Endothelial cell of umbilical vein (primary cell): ENCODE results near the gene POLA1. TPM values are rescaled to one million over a fixed set of nuclear protein-coding genes. Genes with fewer than 3 reads are reported as not detected.

Source experiments
- BruUV-seq: library from RNA; stranded (reverse); fragments of 400-500 nt; replicated peaks from 2 replicates; lab custom pipeline; 2021; lab: Mats Ljungman, UMichigan
- CTCF ChIA-PET: fragments of 300-600, 350-600 bp; sonication (Branson Sonifier 250); formaldehyde crosslinking; loops from one replicate; lab custom pipeline; 2021; ENCODE audit warnings: antibody characterized with exemption, inconsistent platforms; lab: Charles Lee
- POLR2A ChIA-PET: fragments of 300-600, 350-600 bp; sonication (Branson Sonifier 250); formaldehyde crosslinking; loops from one replicate; lab custom pipeline; 2021; ENCODE audit warnings: antibody characterized with exemption, inconsistent platforms; lab: Charles Lee
- DNase-seq: peaks from one replicate; pipeline ENCODE4 v3.0.0-alpha.2; 2011; ENCODE audit warnings: low read depth, low spot score
- FAIRE-seq: peaks from 2 replicates; lab custom pipeline; 2011; peaks lifted over from hg19 to GRCh38; lab: Jason Lieb, UNC
- H2AFZ ChIP-seq: 2 replicates; pipeline ENCODE4 v1.6.0; 2012; ENCODE audit warnings: low read depth, low read length, control low read depth, inconsistent platforms
- H3K27ac ChIP-seq: 2 replicates; pipeline ENCODE4 v1.5.1; 2011; ENCODE audit warnings: low read depth, mild to moderate bottlenecking, control low read depth, low read length, moderate library complexity; ENCODE audit not compliant: insufficient read depth
- H3K27me3 ChIP-seq, 2 experiments: 2 replicates each; pipeline versions ENCODE4 v1.6.0 to v1.6.1; 2011; ENCODE audit warnings: low read length in 2 of 2, mixed read lengths in 1 of 2; ENCODE audit not compliant: control insufficient read depth in 2 of 2, insufficient read depth in 2 of 2
- H3K36me3 ChIP-seq, 2 experiments: 2 replicates in 1 of 2; 3 replicates in 1 of 2; pipeline ENCODE4 v1.5.1; 2011; ENCODE audit warnings: low read length in 2 of 2, mild to moderate bottlenecking in 1 of 2, moderate library complexity in 1 of 2; ENCODE audit not compliant: control insufficient read depth in 2 of 2, insufficient read depth in 2 of 2; ENCODE audit errors: extremely low read depth in 1 of 2
- H3K4me1 ChIP-seq: 3 replicates; pipeline ENCODE4 v1.5.1; 2011; ENCODE audit warnings: mild to moderate bottlenecking, low read length; ENCODE audit not compliant: control insufficient read depth, insufficient read depth; ENCODE audit errors: extremely low read depth
- H3K4me2 ChIP-seq: 2 replicates; pipeline ENCODE4 v1.6.1; 2011; ENCODE audit warnings: low read length, control low read depth, mixed read lengths; ENCODE audit not compliant: insufficient read depth
- H3K4me3 ChIP-seq, 3 experiments: fragments of 200-600 bp in 1 of 3; sonication (generic), shearing (Covaris generic) in 1 of 3; replicated peaks in 1 of 3; 2 replicates each; pipeline ENCODE4 v1.5.1; 2011 to 2016; ENCODE audit warnings: control low read depth in 3 of 3, low read length in 3 of 3, mild to moderate bottlenecking in 2 of 3, inconsistent platforms in 1 of 3, low read depth in 1 of 3, moderate library complexity in 1 of 3; ENCODE audit not compliant: insufficient read depth in 1 of 3
- H3K79me2 ChIP-seq: 2 replicates; pipeline ENCODE4 v1.6.0; 2012; ENCODE audit warnings: low read length, inconsistent platforms; ENCODE audit not compliant: control insufficient read depth, insufficient read depth
- H3K9ac ChIP-seq: replicated peaks from 2 replicates; pipeline ENCODE3; 2011; ENCODE audit warnings: low read length, control low read depth; ENCODE audit not compliant: insufficient read depth; ENCODE audit errors: extremely low read depth
- H3K9me1 ChIP-seq: replicated peaks from 3 replicates; pipeline ENCODE4 v1.6.0; 2011; ENCODE audit warnings: mild to moderate bottlenecking, low read length; ENCODE audit not compliant: control insufficient read depth, insufficient read depth; ENCODE audit errors: extremely low read depth
- H3K9me3 ChIP-seq: replicated peaks from 2 replicates; pipeline ENCODE4 v1.5.1; 2012; ENCODE audit warnings: low read length, inconsistent platforms; ENCODE audit not compliant: control insufficient read depth, insufficient read depth
- H4K20me1 ChIP-seq: replicated peaks from 2 replicates; pipeline ENCODE3; 2011; ENCODE audit warnings: mild to moderate bottlenecking, low read length; ENCODE audit not compliant: control insufficient read depth, insufficient read depth; ENCODE audit errors: extremely low read depth
- EZH2 ChIP-seq: IDR thresholded peaks from 2 replicates; pipeline ENCODE4 v1.6.1; 2012; ENCODE audit warnings: borderline replicate concordance, low read depth, mild to moderate bottlenecking, moderate library complexity, low read length, inconsistent platforms; ENCODE audit not compliant: severe bottlenecking
- FOS ChIP-seq: IDR thresholded peaks from 2 replicates; pipeline ENCODE4 v1.6.1; 2011; ENCODE audit warnings: mild to moderate bottlenecking, low read length, moderate library complexity, borderline replicate concordance; ENCODE audit not compliant: insufficient read depth
- GATA2 ChIP-seq: IDR thresholded peaks from 2 replicates; pipeline ENCODE4 v1.7.0; 2011; ENCODE audit warnings: low read depth, mild to moderate bottlenecking, moderate library complexity, mixed read lengths, low read length; ENCODE audit not compliant: insufficient read length, insufficient read depth
- JUN ChIP-seq: IDR thresholded peaks from 2 replicates; pipeline ENCODE4 v1.6.1; 2011; ENCODE audit warnings: borderline replicate concordance, low read depth; ENCODE audit not compliant: insufficient read length, insufficient read depth
- MYC ChIP-seq: IDR thresholded peaks from one replicate; pipeline ENCODE4 v1.6.1; 2011; ENCODE audit warnings: mild to moderate bottlenecking, low read depth, low read length
- POLR2A ChIP-seq: IDR thresholded peaks from 2 replicates; pipeline ENCODE4 v1.6.1; 2012; ENCODE audit warnings: low read depth, mild to moderate bottlenecking, control low read depth, low read length
- POLR2AphosphoS5 ChIP-seq: IDR thresholded peaks from 2 replicates; pipeline ENCODE4 v1.6.1; 2012; ENCODE audit warnings: low read depth, mild to moderate bottlenecking, control low read depth, low read length, moderate library complexity; ENCODE audit not compliant: insufficient read depth
- dilution Hi-C: fragments of 300-500 bp; cut with MboI; formaldehyde crosslinking; loops from one replicate; pipeline ENCODE4 v1.15.0; 2019; ENCODE audit warnings: low sequenced_read_pairs; ENCODE audit not compliant: extremely low pct_ligation_motif_present
- intact Hi-C: fragments of 100-400 bp; cut with micrococcal nuclease; formaldehyde crosslinking; loops from one replicate; pipeline ENCODE4 v1.10.0; 2022
- polyA plus RNA-seq, 4 experiments: library from polyadenylated mRNA; depleted of rRNA in 3 of 4; stranded (reverse) in 3 of 4; unstranded in 1 of 4; fragments of >200 nt; gene quantifications; 2 replicates each; pipeline versions ENCODE4 v1.2.1 to v1.2.3, GENCODE V29; 2011 to 2012; ENCODE audit warnings: missing spikeins in 1 of 4
- total RNA-seq: library from RNA; stranded (reverse); gene quantifications from 2 replicates; pipeline ENCODE4 v1.2.3, GENCODE V29; 2021
- TF ChIP-seq, protein P1 (sequence below): IDR thresholded peaks from 2 replicates; pipeline ENCODE4 v1.6.1; 2011; ENCODE audit not compliant: insufficient read depth, insufficient read length
- TF ChIP-seq, protein P2 (sequence below), 2 donors: IDR thresholded peaks; 1 replicate in 1 of 2; 2 replicates in 1 of 2; pipeline ENCODE4 v1.5.1; 2011; ENCODE audit warnings: low read length in 2 of 2, mild to moderate bottlenecking in 2 of 2, moderate library complexity in 2 of 2, control low read depth in 1 of 2, inconsistent platforms in 1 of 2, low read depth in 1 of 2; ENCODE audit not compliant: insufficient read depth in 1 of 2; ENCODE audit errors: extremely low read depth in 1 of 2

Gene POLA1
- total and polyA plus RNA-seq, 2 donors (not counting 3 experiments of a cell fraction or from before 2014, with no cell fraction given), result 1.8 to 18.6 TPM

GRCh38 chrX:24920769-24921168 is 227.1 kb downstream of the POLA1 start:
- DNase-seq (no peak), FAIRE-seq (no peak)
- no peaks in the 10 kb centered on the region for H4K20me1 ChIP-seq
- H3K9me3 ChIP-seq, result no peaks in the 10 kb centered on the region
- no peak overlapping the region for H3K27ac ChIP-seq
- H3K36me3 ChIP-seq, result no peaks in the 10 kb centered on the region
- ChIA-PET POLR2A (no interaction called here), CTCF (interaction anchor here (1.1 to 1.6 kb wide), 2 partner anchors 82 to 224 kb away, joined by 3 to 4 read pairs; no protein-coding TSS in a partner anchor)
- H3K4me1 ChIP-seq, result no peaks in the 10 kb centered on the region
- no TSS peak for BruUV-seq
- H2AFZ ChIP-seq, result no peak overlapping the region
- intact Hi-C loops (no loop called here), dilution Hi-C loops (no loop called here)
- no peak overlapping the region for H3K9ac ChIP-seq
- H3K4me2 ChIP-seq, result no peak overlapping the region
- H3K27me3 ChIP-seq, result no peaks in the 10 kb centered on the region
- no peak for TF ChIP-seq POLR2A
- TF ChIP-seq, protein P1, sequence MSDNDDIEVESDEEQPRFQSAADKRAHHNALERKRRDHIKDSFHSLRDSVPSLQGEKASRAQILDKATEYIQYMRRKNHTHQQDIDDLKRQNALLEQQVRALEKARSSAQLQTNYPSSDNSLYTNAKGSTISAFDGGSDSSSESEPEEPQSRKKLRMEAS, result no peak
- no peak for TF ChIP-seq JUN
- no peak for TF ChIP-seq FOS
- no peak for TF ChIP-seq EZH2
- TF ChIP-seq, protein P2, sequence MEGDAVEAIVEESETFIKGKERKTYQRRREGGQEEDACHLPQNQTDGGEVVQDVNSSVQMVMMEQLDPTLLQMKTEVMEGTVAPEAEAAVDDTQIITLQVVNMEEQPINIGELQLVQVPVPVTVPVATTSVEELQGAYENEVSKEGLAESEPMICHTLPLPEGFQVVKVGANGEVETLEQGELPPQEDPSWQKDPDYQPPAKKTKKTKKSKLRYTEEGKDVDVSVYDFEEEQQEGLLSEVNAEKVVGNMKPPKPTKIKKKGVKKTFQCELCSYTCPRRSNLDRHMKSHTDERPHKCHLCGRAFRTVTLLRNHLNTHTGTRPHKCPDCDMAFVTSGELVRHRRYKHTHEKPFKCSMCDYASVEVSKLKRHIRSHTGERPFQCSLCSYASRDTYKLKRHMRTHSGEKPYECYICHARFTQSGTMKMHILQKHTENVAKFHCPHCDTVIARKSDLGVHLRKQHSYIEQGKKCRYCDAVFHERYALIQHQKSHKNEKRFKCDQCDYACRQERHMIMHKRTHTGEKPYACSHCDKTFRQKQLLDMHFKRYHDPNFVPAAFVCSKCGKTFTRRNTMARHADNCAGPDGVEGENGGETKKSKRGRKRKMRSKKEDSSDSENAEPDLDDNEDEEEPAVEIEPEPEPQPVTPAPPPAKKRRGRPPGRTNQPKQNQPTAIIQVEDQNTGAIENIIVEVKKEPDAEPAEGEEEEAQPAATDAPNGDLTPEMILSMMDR (IDR thresholded peaks at IDR 0.05; ENCODE audit: extremely low read depth in 1 of 2, insufficient read depth in 1 of 2, low read depth in 1 of 2, low read length in 2 of 2), result no peak
- no peak for TF ChIP-seq GATA2
- TF ChIP-seq POLR2AphosphoS5, result no peak
- no peak for TF ChIP-seq MYC
- no peak overlapping the region for H3K4me3 ChIP-seq
- H3K79me2 ChIP-seq, result no peaks in the 10 kb centered on the region
- no peaks in the 10 kb centered on the region for H3K9me1 ChIP-seq
